Measurements from ENCODE around the gene DIPK1C. TPM values are rescaled to one million over a fixed set of nuclear protein-coding genes. Genes with fewer than 3 reads are reported as not detected.

Gene DIPK1C
- total RNA-seq, 2 donors from 2014 or later: 2.6 TPM; not detected in 1

DNA sequence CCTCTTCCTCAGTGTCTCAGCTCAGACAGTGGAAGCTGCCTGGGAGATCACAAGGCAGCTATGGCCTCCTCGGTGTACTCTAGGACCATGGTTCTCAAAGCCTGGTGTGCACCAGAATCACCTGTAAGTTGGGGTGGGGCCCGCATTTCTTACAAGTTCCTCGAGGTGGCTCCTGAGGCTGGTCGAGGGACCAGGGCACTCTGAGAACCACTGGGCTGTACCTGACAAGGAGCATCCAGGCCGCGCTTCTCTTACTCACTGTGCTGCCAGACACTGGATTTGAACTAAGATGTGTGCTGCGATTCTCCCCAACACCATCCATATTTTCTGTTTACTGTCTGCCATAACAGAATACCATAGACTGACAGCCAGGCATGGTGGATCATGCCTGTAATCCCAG is 59.5 kb downstream of the DIPK1C start:
- no peak overlapping the region for H3K4me3 ChIP-seq
- H3K27ac ChIP-seq: no peak overlapping the region
- no peaks in the 10 kb centered on the region for H3K9me3 ChIP-seq
- no peak for TF ChIP-seq CTCF (IDR thresholded peaks at IDR 0.05)
- peaks cover 0 to 28% of the 10 kb centered on the region in 2 donors for H3K4me1 ChIP-seq
- no peak for DNase-seq (ENCODE audit: low spot score)
- H3K36me3 ChIP-seq: no peaks in the 10 kb centered on the region
- no peaks in the 10 kb centered on the region for H3K27me3 ChIP-seq

- Histone ChIP-seq H3K36me3 (no peaks in the 10 kb centered on the region), H3K4me1 (peaks cover 0 to 28% of the 10 kb centered on the region in 2 donors), H3K4me3 (no peak overlapping the region), H3K27me3 (no peaks in the 10 kb centered on the region), H3K27ac (peak overlapping the region in 1 of 2 donors; percentile 40), H3K9me3 (no peaks in the 10 kb centered on the region)
- TF ChIP-seq CTCF (IDR thresholded peaks at IDR 0.05): no peak
- DNase-seq (ENCODE audit: low spot score): no peak
Observed at GRCh38 chr18:74396171-74397169, 60.6 kb downstream of the DIPK1C start.

DNA sequence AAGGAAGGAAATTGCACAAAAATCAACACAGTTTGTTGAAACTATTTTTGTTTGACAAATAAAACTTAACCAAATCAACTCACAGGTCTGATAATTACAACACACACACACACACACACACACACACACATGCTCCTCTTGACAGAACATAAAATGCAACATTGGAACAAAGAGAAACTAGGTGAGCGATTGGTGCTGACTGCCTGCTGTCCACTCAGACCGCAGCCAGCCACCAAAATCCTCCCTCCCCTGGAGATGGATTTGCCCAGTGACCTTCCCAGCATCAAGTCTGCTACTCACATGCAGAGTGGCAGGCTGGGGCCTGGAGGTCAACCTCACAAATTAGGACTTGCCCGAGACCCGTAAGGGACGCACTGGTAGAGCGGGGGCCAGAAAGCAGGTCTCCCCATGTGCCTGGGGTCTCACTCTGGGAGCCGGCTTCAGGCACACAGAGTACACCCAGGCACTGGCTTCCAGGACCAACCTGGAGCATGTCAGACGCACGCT is 61.4 kb downstream of the DIPK1C start:
- no peaks in the 10 kb centered on the region for H3K36me3 ChIP-seq
- TF ChIP-seq CTCF (IDR thresholded peaks at IDR 0.05): no peak
- no peak overlapping the region for H3K4me3 ChIP-seq
- no peaks in the 10 kb centered on the region for H3K27me3 ChIP-seq
- H3K9me3 ChIP-seq: no peaks in the 10 kb centered on the region
- DNase-seq (ENCODE audit: low spot score): no peak
- H3K27ac ChIP-seq: peak overlapping the region in 1 of 2 donors; percentile 40
- H3K4me1 ChIP-seq: peaks cover 0 to 28% of the 10 kb centered on the region in 2 donors

- Histone ChIP-seq H3K27ac (no peak overlapping the region), H3K4me3 (no peak overlapping the region), H3K27me3 (no peaks in the 10 kb centered on the region), H3K9me3 (no peaks in the 10 kb centered on the region), H3K4me1 (peaks cover 0 to 28% of the 10 kb centered on the region in 2 donors), H3K36me3 (no peaks in the 10 kb centered on the region)
- no peak for DNase-seq (ENCODE audit: low spot score)
- TF ChIP-seq CTCF (IDR thresholded peaks at IDR 0.05): no peak
Observed at GRCh38 chr18:74395006-74395405, 62.1 kb downstream of the DIPK1C start.

DNA sequence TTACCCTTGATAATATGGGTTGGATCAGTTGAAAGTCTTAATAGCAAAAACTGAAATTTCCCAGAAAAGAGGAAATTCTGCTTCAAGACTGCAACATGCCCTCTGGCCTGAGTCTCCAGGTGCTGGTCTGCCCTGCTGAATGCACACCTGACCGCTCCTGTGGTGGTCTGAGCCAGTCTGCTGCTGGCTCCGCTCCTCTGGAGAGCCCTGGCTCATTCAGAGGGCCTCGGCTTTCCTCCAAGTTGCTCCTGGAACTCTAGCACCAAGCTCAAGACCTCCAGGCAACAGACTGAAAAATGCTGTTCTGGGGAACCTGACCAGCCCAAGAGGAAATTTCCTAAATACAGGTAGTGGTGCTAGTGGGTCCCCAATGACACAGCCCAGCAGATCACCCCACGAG is 64.8 kb downstream of the DIPK1C start:
- H3K4me1 ChIP-seq: peaks cover 0 to 9% of the 10 kb centered on the region in 2 donors
- DNase-seq (ENCODE audit: low spot score): no peak
- no peak overlapping the region for H3K27ac ChIP-seq
- H3K4me3 ChIP-seq: no peak overlapping the region
- no peaks in the 10 kb centered on the region for H3K27me3 ChIP-seq
- no peaks in the 10 kb centered on the region for H3K9me3 ChIP-seq
- H3K36me3 ChIP-seq: no peaks in the 10 kb centered on the region
- no peak for TF ChIP-seq CTCF (IDR thresholded peaks at IDR 0.05)

Measured in right atrium auricular region (tissue), 2 donors.